Measurements from ENCODE around the gene PDZK1. TPM values are rescaled to one million over a fixed set of nuclear protein-coding genes. Genes with fewer than 3 reads are reported as not detected.
"Not testable (repeated sequence)": the region's sequence is repeated elsewhere in the genome, so short reads cannot be mapped to it uniquely, and the experiment has no call there.

The PDZK1 gene
- total RNA-seq, 1 experiment from 2014 or later = 4.2 TPM

- BruUV-seq (replicated peaks) = no TSS peak
- Histone ChIP-seq H3K4me1 (ENCODE audit: insufficient read depth, low read length) (peaks cover 9% of the 10 kb centered on the region; the same call in 1 of the 2 replicates), H3K27ac (ENCODE audit: low read length) (no peak overlapping the region), H2AFZ (ENCODE audit: low read length) (no peak overlapping the region), H4K20me1 (ENCODE audit: low read length) (no peaks in the 10 kb centered on the region), H3F3A (ENCODE audit: low read length, unreplicated experiment) (no peaks in the 10 kb centered on the region), H3K9me3 (ENCODE audit: low read length) (no peaks in the 10 kb centered on the region), H3K4me3 (ENCODE audit: low read length) (no peak overlapping the region), H3K9me2 (replicated peaks; ENCODE audit: low read length) (no peaks in the 10 kb centered on the region), H3K79me2 (ENCODE audit: low read length) (no peaks in the 10 kb centered on the region), H3K27me3 (ENCODE audit: low read length) (no peaks in the 10 kb centered on the region), H3K9ac (ENCODE audit: low read length) (no peak overlapping the region), H3K4me2 (ENCODE audit: low read length) (no peak overlapping the region), H3K36me3 (ENCODE audit: low read depth, low read length) (no peaks in the 10 kb centered on the region)
- intact Hi-C loops (cut with micrococcal nuclease) = loop anchor here (10.0 kb wide), 1 partner anchor 285 kb away; no protein-coding TSS in a partner anchor
- ATAC-seq (no peak), DNase-seq (no peak)
- TF ChIP-seq EZH2phosphoT487 (IDR thresholded peaks at IDR 0.05; ENCODE audit: borderline replicate concordance, low read length) (no peak), EZH2 (IDR thresholded peaks at IDR 0.05; ENCODE audit: low read length, unreplicated experiment) (no peak)
- TF ChIP-seq, protein P1, sequence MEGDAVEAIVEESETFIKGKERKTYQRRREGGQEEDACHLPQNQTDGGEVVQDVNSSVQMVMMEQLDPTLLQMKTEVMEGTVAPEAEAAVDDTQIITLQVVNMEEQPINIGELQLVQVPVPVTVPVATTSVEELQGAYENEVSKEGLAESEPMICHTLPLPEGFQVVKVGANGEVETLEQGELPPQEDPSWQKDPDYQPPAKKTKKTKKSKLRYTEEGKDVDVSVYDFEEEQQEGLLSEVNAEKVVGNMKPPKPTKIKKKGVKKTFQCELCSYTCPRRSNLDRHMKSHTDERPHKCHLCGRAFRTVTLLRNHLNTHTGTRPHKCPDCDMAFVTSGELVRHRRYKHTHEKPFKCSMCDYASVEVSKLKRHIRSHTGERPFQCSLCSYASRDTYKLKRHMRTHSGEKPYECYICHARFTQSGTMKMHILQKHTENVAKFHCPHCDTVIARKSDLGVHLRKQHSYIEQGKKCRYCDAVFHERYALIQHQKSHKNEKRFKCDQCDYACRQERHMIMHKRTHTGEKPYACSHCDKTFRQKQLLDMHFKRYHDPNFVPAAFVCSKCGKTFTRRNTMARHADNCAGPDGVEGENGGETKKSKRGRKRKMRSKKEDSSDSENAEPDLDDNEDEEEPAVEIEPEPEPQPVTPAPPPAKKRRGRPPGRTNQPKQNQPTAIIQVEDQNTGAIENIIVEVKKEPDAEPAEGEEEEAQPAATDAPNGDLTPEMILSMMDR (conservative IDR thresholded peaks at IDR 0.05; ENCODE audit: low read depth, low read length) = no peak
- POLR2A ChIA-PET (ENCODE audit: unreplicated experiment) = no interaction called here
- CTCF ChIA-PET = interaction anchor here (0.6 kb wide), 1 partner anchor 51 kb away, joined by 3 read pairs; no protein-coding TSS in a partner anchor
These were observed 22.7 kb upstream of the PDZK1 start for GRCh38 chr1:145729666-145730436.

- H3K4me2 ChIP-seq (ENCODE audit: low read length) = no peak overlapping the region
- H3K27ac ChIP-seq (ENCODE audit: low read length) = no peak overlapping the region
- H3K9ac ChIP-seq (ENCODE audit: low read length) = no peak overlapping the region
- H3K9me2 ChIP-seq (replicated peaks; ENCODE audit: low read length) = no peaks in the 10 kb centered on the region
- H4K20me1 ChIP-seq (ENCODE audit: low read length) = no peaks in the 10 kb centered on the region
- POLR2A ChIA-PET (ENCODE audit: unreplicated experiment) = no interaction called here
- BruUV-seq (replicated peaks) = no TSS peak
- H3K27me3 ChIP-seq (ENCODE audit: low read length) = no peaks in the 10 kb centered on the region
- no peak overlapping the region for H3K4me3 ChIP-seq (ENCODE audit: low read length)
- no peaks in the 10 kb centered on the region for H3K79me2 ChIP-seq (ENCODE audit: low read length)
- DNase-seq (no peak), ATAC-seq (no peak)
- TF ChIP-seq EZH2phosphoT487 (IDR thresholded peaks at IDR 0.05; ENCODE audit: borderline replicate concordance, low read length) (no peak), EZH2 (IDR thresholded peaks at IDR 0.05; ENCODE audit: low read length, unreplicated experiment) (no peak)
- TF ChIP-seq, protein P1 (conservative IDR thresholded peaks at IDR 0.05; ENCODE audit: low read depth, low read length) = no peak
- intact Hi-C loops (cut with micrococcal nuclease) = loop anchor here (10.0 kb wide), 1 partner anchor 286 kb away; no protein-coding TSS in a partner anchor
- CTCF ChIA-PET = interaction anchor here (0.6 kb wide), 1 partner anchor 51 kb away, joined by 3 read pairs; no protein-coding TSS in a partner anchor
- H3K9me3 ChIP-seq (ENCODE audit: low read length) = no peaks in the 10 kb centered on the region
- H3F3A ChIP-seq (ENCODE audit: low read length, unreplicated experiment) = no peaks in the 10 kb centered on the region
- no peaks in the 10 kb centered on the region for H3K36me3 ChIP-seq (ENCODE audit: low read depth, low read length)
- H2AFZ ChIP-seq (ENCODE audit: low read length) = no peak overlapping the region
- peaks cover 9% of the 10 kb centered on the region; the same call in 1 of the 2 replicates for H3K4me1 ChIP-seq (ENCODE audit: insufficient read depth, low read length)
These were observed 22.0 kb upstream of the PDZK1 start for GRCh38 chr1:145729196-145729595.

DNA sequence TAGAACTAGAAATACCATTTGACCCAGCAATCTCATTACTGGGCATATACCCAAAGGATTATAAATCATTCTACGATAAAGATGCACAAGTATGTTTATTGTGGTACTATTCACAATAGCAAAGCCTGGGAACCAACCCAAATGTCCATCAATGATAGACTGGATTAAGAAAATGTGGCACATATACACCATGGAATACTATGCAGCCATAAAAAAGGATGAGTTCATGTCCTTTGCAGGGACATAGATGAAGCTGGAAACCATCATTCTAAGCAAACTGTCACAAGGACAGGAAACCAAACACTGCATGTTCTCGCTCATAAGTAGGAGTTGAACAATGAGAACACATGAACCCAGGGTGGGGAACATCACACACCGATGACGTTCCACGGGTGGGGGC is 19.0 kb upstream of the PDZK1 start:
- H3K9me2 ChIP-seq (replicated peaks; ENCODE audit: low read length); H3K27ac ChIP-seq (ENCODE audit: low read length); H3K9me3 ChIP-seq (ENCODE audit: low read length); H3F3A ChIP-seq (ENCODE audit: low read length, unreplicated experiment); H3K9ac ChIP-seq (ENCODE audit: low read length); ATAC-seq; H3K4me1 ChIP-seq (ENCODE audit: insufficient read depth, low read length); CTCF ChIA-PET; H3K36me3 ChIP-seq (ENCODE audit: low read depth, low read length); POLR2A ChIA-PET (ENCODE audit: unreplicated experiment); BruUV-seq (replicated peaks); H3K4me2 ChIP-seq (ENCODE audit: low read length); H3K79me2 ChIP-seq (ENCODE audit: low read length); H3K4me3 ChIP-seq (ENCODE audit: low read length); H3K27me3 ChIP-seq (ENCODE audit: low read length); H2AFZ ChIP-seq (ENCODE audit: low read length); DNase-seq; H4K20me1 ChIP-seq (ENCODE audit: low read length): not testable (repeated sequence)
- intact Hi-C loops (cut with micrococcal nuclease) = loop anchor here (10.0 kb wide), 1 partner anchor 289 kb away; no protein-coding TSS in a partner anchor
